Activated CD4-positive, alpha-beta memory T cell treated with anti-CD3 and anti-CD28 coated beads, Interleukin-2, amount 10 ng/mL, durations not matched to agents 7 days and 5 days (primary cell): ENCODE data around the gene CRABP1. TPM values are rescaled to one million over a fixed set of nuclear protein-coding genes. Genes with fewer than 3 reads are reported as not detected.

Experiments used
- CTCF ChIA-PET: fragments of 350-600 bp; sonication (Branson Sonifier 250); formaldehyde crosslinking; loops from one replicate; lab custom pipeline; 2021; ENCODE audit warnings: antibody characterized with exemption, inconsistent platforms; lab: Charles Lee
- POLR2A ChIA-PET: fragments of 350-600 bp; sonication (Branson Sonifier 250); formaldehyde crosslinking; loops from one replicate; lab custom pipeline; 2021; ENCODE audit warnings: antibody characterized with exemption; lab: Charles Lee
- DNase-seq: peaks from one replicate; pipeline ENCODE4 v3.0.0-alpha.2; 2020
- H3K27ac Mint-ChIP-seq: one replicate; pipeline ENCODE4 v1.8.0; 2021; ENCODE audit warnings: mild to moderate bottlenecking, mixed read lengths
- H3K27me3 Mint-ChIP-seq: one replicate; pipeline ENCODE4 v1.8.0; 2021; ENCODE audit warnings: mixed read lengths
- H3K36me3 Mint-ChIP-seq: one replicate; pipeline ENCODE4 v1.8.0; 2021; ENCODE audit warnings: low read depth, mixed read lengths
- H3K4me1 Mint-ChIP-seq: one replicate; pipeline ENCODE4 v1.8.0; 2021; ENCODE audit warnings: mixed read lengths
- H3K4me3 Mint-ChIP-seq: one replicate; pipeline ENCODE4 v1.8.0; 2021; ENCODE audit warnings: mild to moderate bottlenecking, mixed read lengths
- H3K9me3 Mint-ChIP-seq: one replicate; pipeline ENCODE4 v1.8.0; 2021; ENCODE audit warnings: mixed read lengths
- total RNA-seq, 2 experiments: library from RNA; stranded (reverse); gene quantifications; one replicate each; pipeline ENCODE4 v1.2.3, GENCODE V29; 2021

The CRABP1 gene
- total RNA-seq, 2 experiments from 2014 or later = not detected

GRCh38 chr15:78342021-78342420 lies 1.9 kb downstream of the CRABP1 start:
- CTCF ChIA-PET = no interaction called here
- DNase-seq = no peak
- H3K27ac Mint-ChIP-seq = no peak overlapping the region
- peaks cover 10% of the 10 kb centered on the region for H3K4me1 Mint-ChIP-seq
- POLR2A ChIA-PET = no interaction called here
- H3K27me3 Mint-ChIP-seq = peaks cover 70% of the 10 kb centered on the region
- H3K4me3 Mint-ChIP-seq = no peak overlapping the region
- H3K36me3 Mint-ChIP-seq = no peaks in the 10 kb centered on the region
- H3K9me3 Mint-ChIP-seq = no peaks in the 10 kb centered on the region

DNA sequence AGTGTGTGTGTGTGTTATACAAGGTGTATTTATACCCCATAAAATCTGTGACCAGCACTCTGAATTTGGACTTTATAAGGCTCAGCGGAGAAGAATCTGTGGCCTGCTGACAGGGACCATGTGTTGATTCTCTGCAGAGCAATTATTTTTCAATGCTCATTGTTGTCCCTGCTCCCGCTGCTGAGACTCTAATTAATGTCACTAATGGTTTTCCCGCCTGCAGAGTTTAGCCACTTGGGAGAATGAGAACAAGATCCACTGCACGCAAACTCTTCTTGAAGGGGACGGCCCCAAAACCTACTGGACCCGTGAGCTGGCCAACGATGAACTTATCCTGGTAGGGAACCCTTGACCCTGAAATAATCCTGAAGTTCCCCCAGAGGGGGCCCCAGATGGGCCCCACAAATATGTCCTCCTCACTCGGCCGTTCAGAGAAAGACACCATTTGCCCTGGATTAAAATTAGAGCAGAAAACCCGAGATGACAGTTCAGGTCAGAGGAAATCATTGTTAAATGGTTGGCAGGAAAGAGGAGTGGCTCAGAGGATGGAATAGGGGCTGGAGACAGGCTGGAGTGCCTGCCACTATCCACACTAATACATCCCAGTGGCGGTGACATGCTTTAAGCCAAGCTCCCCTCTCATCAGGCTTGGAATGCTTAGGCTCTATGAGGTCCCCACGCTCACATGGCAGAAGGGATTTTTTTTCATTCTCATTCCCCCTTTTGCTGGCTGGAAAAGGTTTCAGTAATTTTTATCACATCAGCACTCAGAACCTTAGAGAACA lies 3.3 kb downstream of the CRABP1 start:
- Mint-ChIP-seq H3K9me3 (no peaks in the 10 kb centered on the region), H3K4me3 (no peak overlapping the region), H3K27ac (no peak overlapping the region), H3K4me1 (peaks cover 10% of the 10 kb centered on the region), H3K27me3 (peaks cover 73% of the 10 kb centered on the region), H3K36me3 (no peaks in the 10 kb centered on the region)
- no peak for DNase-seq
- POLR2A ChIA-PET = no interaction called here
- CTCF ChIA-PET = no interaction called here

DNA sequence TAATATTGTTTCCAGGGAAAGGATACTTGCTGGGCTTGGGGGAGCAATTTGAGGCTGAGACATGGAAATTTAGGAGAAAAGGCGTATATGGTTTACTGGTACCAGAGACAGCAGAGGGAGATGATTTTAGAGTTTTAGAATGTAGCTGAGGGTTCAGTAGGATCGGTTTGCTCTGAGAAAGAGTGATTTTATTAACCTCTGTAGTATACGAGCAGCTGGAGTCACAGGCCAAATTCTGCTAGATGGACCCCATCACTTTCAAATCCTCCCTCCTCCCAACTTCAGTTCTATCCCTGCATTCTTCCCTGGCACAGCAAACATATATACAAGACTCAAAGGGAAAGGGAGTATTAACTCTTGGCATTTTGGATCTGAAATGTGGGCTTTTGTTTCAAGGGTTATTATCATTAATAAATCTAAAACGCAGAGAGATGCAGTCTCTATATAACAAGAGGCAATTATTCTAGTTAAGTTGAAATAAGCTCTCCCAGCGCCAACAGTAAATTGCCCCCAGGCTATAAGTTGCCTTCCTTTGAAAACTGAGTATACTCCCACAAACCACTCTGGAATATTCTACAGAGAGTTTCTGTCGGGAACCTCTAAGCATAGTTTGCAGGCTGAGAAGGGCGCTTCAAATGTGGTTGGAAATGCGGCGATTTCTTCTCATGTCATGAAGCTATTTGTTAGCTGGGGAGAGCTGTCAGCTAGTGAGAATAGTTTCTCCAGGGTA lies 5.4 kb downstream of the CRABP1 start:
- Mint-ChIP-seq H3K9me3 (no peaks in the 10 kb centered on the region), H3K36me3 (no peaks in the 10 kb centered on the region), H3K27me3 (peaks cover 57% of the 10 kb centered on the region), H3K4me1 (peaks cover 4% of the 10 kb centered on the region), H3K4me3 (no peak overlapping the region), H3K27ac (no peak overlapping the region)
- CTCF ChIA-PET = no interaction called here
- POLR2A ChIA-PET = no interaction called here
- DNase-seq = no peak

GRCh38 chr15:78347586-78348543 lies 7.7 kb downstream of the CRABP1 start:
- H3K36me3 Mint-ChIP-seq = no peaks in the 10 kb centered on the region
- no peak for DNase-seq
- ChIA-PET POLR2A (no interaction called here), CTCF (no interaction called here)
- H3K27me3 Mint-ChIP-seq = peaks cover 36% of the 10 kb centered on the region
- no peaks in the 10 kb centered on the region for H3K4me1 Mint-ChIP-seq
- no peak overlapping the region for H3K4me3 Mint-ChIP-seq
- no peaks in the 10 kb centered on the region for H3K9me3 Mint-ChIP-seq
- H3K27ac Mint-ChIP-seq = no peak overlapping the region

- peaks cover 26% of the 10 kb centered on the region for H3K27me3 Mint-ChIP-seq
- POLR2A ChIA-PET = no interaction called here
Observed at GRCh38 chr15:78350058-78350457, 9.9 kb downstream of the CRABP1 start.

GRCh38 chr15:78351539-78351938 lies 11.4 kb downstream of the CRABP1 start:
- H3K27ac Mint-ChIP-seq = no peak overlapping the region
- no peaks in the 10 kb centered on the region for H3K9me3 Mint-ChIP-seq
- H3K27me3 Mint-ChIP-seq = peaks cover 28% of the 10 kb centered on the region
- no peak overlapping the region for H3K4me3 Mint-ChIP-seq
- ChIA-PET POLR2A (no interaction called here), CTCF (no interaction called here)
- DNase-seq = no peak
- no peaks in the 10 kb centered on the region for H3K36me3 Mint-ChIP-seq
- no peaks in the 10 kb centered on the region for H3K4me1 Mint-ChIP-seq

More at GRCh38 chr15:78350058-78350457, 9.9 kb downstream of the CRABP1 start:
- Mint-ChIP-seq H3K27ac (no peak overlapping the region), H3K36me3 (no peaks in the 10 kb centered on the region), H3K9me3 (no peaks in the 10 kb centered on the region), H3K4me1 (no peaks in the 10 kb centered on the region), H3K4me3 (no peak overlapping the region)
- no peak for DNase-seq
- CTCF ChIA-PET = no interaction called here

GRCh38 chr15:78353093-78353492 lies 12.9 kb downstream of the CRABP1 start:
- no peak overlapping the region for H3K4me3 Mint-ChIP-seq
- CTCF ChIA-PET = no interaction called here
- peaks cover 22% of the 10 kb centered on the region for H3K27me3 Mint-ChIP-seq
- H3K36me3 Mint-ChIP-seq = no peaks in the 10 kb centered on the region
- POLR2A ChIA-PET = no interaction called here
- H3K9me3 Mint-ChIP-seq = no peaks in the 10 kb centered on the region
- H3K4me1 Mint-ChIP-seq = no peaks in the 10 kb centered on the region
- DNase-seq = no peak
- H3K27ac Mint-ChIP-seq = no peak overlapping the region

DNA sequence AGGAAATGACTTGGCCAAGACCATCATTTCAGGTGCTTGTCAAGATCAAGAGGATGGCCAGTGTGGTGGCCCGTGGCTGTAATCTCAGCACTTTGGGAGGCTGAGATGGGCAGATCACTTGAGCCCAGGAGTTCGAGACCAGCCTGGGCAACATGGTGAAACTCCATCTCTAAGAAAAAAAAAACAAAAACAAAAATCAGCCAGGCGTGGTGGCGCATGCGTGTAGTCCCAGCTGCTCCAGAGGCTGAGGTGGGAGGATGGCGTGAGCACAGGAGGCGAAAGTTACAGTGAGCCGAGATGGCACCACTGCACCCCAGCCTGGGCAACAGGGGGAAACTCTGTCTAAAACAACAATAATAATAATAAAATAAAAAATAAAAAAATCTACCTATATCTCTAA lies 15.0 kb downstream of the CRABP1 start:
- H3K27me3 Mint-ChIP-seq = peaks cover 23% of the 10 kb centered on the region
- DNase-seq = no peak
- no peak overlapping the region for H3K4me3 Mint-ChIP-seq
- H3K36me3 Mint-ChIP-seq = no peaks in the 10 kb centered on the region
- CTCF ChIA-PET = no interaction called here
- H3K4me1 Mint-ChIP-seq = no peaks in the 10 kb centered on the region
- H3K9me3 Mint-ChIP-seq = no peaks in the 10 kb centered on the region
- no peak overlapping the region for H3K27ac Mint-ChIP-seq
- POLR2A ChIA-PET = no interaction called here

DNA sequence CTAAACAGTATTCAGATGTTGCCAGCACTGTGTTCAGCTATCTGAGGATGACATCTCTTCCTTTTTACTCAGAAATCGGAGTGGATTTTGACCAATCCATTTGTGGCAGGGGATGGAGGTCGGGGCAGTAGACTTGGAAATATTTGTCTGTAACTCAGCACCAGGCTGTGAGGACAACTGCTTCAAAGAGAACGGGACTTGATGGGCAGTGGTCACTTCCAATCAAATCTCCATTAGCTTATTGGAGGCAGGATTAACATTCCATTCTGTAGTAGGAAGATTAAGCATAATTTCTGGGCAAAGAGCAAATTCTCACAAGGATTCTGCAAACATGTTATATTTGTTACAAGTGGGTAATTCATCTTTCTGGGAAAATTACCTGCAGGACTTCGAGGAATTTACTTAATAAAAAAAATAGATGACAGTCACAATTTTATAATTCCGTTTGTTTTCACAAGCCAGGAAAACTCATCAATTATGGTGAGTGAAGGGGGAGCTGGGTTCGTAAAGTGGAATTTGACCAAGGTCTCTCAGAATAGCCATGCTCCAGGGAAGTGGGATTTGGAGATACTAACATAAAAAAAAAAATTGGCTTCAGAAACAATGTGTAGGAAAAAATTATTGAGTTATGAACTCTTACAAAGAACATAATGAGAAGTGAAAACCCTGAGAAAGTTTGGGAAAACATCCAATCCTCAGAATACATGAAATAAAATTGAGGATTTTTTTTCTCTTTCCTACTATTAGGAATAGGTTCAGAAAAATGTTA lies 18.1 kb downstream of the CRABP1 start:
- DNase-seq = no peak
- H3K27me3 Mint-ChIP-seq = peaks cover 23% of the 10 kb centered on the region
- no peak overlapping the region for H3K27ac Mint-ChIP-seq
- H3K4me3 Mint-ChIP-seq = no peak overlapping the region
- no peaks in the 10 kb centered on the region for H3K4me1 Mint-ChIP-seq
- CTCF ChIA-PET = no interaction called here
- POLR2A ChIA-PET = no interaction called here
- no peaks in the 10 kb centered on the region for H3K9me3 Mint-ChIP-seq
- no peaks in the 10 kb centered on the region for H3K36me3 Mint-ChIP-seq

- Mint-ChIP-seq H3K4me1 (no peaks in the 10 kb centered on the region), H3K27me3 (peaks cover 23% of the 10 kb centered on the region), H3K4me3 (no peak overlapping the region), H3K27ac (no peak overlapping the region), H3K9me3 (no peaks in the 10 kb centered on the region), H3K36me3 (no peaks in the 10 kb centered on the region)
- ChIA-PET POLR2A (no interaction called here), CTCF (no interaction called here)
- no peak for DNase-seq
Observed at GRCh38 chr15:78359041-78359808, 19.1 kb downstream of the CRABP1 start.

DNA sequence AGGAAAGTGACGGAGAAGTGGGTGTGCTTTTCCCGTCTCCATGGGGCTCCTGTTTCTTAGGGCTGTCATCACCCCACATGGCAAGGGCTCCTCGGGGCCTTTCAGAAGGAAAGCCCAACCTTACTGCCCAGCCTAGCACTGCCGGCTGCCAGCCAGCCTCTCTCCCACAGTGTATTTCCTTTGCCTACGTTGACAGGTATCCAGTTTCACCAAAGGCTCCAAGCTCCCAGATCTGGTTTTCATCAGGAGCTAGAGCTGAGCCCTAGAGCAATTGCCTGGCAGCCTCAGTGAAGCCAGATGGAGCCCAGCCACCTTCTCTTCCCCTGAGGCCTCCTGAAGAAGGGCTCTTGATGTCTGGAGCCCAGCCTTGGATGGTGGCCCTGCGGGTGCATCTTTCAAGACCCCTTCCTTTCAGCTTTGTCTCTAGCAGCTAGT lies 20.2 kb downstream of the CRABP1 start:
- Mint-ChIP-seq H3K4me1 (no peaks in the 10 kb centered on the region), H3K27ac (no peak overlapping the region), H3K9me3 (no peaks in the 10 kb centered on the region), H3K27me3 (peaks cover 19% of the 10 kb centered on the region), H3K4me3 (no peak overlapping the region), H3K36me3 (no peaks in the 10 kb centered on the region)
- ChIA-PET POLR2A (no interaction called here), CTCF (no interaction called here)
- DNase-seq = no peak
